ENCODE results near the gene SUMF1. TPM values are rescaled to one million over a fixed set of nuclear protein-coding genes. Genes with fewer than 3 reads are reported as not detected.

SUMF1 gene
- total RNA-seq, 6 experiments from 2014 or later = 15.9 to 32.4 (median 21.3) TPM

DNA sequence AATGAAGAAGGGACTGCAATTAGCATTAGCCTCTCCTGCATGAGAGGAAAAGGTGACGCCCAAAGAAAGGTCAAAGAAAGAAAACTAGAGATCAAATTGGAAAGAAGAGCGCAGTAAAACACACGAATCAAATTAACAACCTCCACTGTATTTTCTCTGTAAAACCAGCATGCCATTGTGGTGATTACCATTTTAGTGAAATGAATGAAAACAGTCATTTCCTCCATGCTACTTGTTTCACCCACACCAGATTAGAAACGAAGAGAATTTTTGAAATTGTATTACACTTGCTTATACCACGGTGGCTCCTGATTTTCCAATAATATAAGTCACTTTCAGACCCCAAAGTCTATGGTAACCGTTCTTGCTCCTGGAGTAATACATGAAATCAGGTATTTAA is 71.6 kb downstream of the SUMF1 start:
- 84% methylated on average over 6 of the region's 6 CpGs for WGBS (ENCODE audit: insufficient coverage, low coverage, low lambda C conversion rate, missing lambda C conversion rate)
- intact Hi-C loops (cut with DNase I) = no loop called here
- no peak for ATAC-seq
- TF ChIP-seq, protein P1, sequence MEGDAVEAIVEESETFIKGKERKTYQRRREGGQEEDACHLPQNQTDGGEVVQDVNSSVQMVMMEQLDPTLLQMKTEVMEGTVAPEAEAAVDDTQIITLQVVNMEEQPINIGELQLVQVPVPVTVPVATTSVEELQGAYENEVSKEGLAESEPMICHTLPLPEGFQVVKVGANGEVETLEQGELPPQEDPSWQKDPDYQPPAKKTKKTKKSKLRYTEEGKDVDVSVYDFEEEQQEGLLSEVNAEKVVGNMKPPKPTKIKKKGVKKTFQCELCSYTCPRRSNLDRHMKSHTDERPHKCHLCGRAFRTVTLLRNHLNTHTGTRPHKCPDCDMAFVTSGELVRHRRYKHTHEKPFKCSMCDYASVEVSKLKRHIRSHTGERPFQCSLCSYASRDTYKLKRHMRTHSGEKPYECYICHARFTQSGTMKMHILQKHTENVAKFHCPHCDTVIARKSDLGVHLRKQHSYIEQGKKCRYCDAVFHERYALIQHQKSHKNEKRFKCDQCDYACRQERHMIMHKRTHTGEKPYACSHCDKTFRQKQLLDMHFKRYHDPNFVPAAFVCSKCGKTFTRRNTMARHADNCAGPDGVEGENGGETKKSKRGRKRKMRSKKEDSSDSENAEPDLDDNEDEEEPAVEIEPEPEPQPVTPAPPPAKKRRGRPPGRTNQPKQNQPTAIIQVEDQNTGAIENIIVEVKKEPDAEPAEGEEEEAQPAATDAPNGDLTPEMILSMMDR (IDR thresholded peaks at IDR 0.05) = no peak
- TF ChIP-seq POLR2A (IDR thresholded peaks at IDR 0.05) = no peak
- no peaks in the 10 kb centered on the region for H3K4me1 ChIP-seq
- no peak for DNase-seq
- H3K27me3 ChIP-seq = no peaks in the 10 kb centered on the region
- H3K4me3 ChIP-seq = no peak overlapping the region
- no peaks in the 10 kb centered on the region for H3K36me3 ChIP-seq
- no peaks in the 10 kb centered on the region for H3K9me3 ChIP-seq
- no peak overlapping the region for H3K27ac ChIP-seq

DNA sequence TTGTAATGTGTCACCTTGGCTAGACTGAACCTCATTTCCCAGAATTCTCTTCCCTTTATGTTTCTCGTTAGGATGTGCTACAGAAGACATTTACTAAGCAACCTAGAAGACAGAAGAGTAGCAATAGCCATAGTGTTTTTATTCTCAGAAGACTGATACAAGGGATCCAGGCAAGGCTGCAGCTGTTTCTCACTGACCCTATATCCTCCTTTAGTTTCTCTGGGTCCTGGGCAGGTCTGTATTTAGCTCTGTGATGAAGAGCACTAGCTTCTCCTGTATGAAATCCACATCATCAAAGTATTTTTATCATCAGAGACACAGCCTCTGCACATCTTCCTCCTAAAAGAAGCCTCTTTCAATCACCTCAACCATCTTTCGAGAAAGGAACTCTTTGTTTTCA is 72.5 kb downstream of the SUMF1 start:
- Histone ChIP-seq H3K4me3 (no peak overlapping the region), H3K27me3 (no peaks in the 10 kb centered on the region), H3K36me3 (no peaks in the 10 kb centered on the region), H3K4me1 (no peaks in the 10 kb centered on the region), H3K9me3 (no peaks in the 10 kb centered on the region), H3K27ac (no peak overlapping the region)
- no peak for DNase-seq
- intact Hi-C loops (cut with DNase I) = no loop called here
- WGBS (ENCODE audit: insufficient coverage, low coverage, low lambda C conversion rate, missing lambda C conversion rate) = 88% methylated on average over 2 of the region's 2 CpGs
- no peak for ATAC-seq
- TF ChIP-seq, protein P1 (IDR thresholded peaks at IDR 0.05) = no peak
- no peak for TF ChIP-seq POLR2A (IDR thresholded peaks at IDR 0.05)

DNA sequence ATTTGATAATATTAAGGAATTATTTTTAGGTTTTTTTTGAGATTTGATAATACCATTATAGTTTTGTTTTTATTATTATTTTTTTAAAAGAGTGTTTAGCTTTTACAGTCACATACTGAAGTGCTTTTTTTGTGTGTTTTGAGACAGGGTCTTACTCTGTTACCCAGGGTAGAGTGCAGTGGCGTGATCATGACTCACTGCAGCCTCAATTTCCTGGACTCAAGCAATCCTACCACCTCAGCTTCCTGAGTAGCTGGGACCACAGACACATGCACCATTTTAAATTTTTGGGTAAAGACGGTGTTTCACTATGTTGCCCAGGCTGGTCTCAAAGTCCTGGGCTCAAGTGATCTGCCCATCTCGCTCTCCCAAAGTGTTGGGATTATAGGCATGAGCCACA is 73.0 kb downstream of the SUMF1 start:
- Histone ChIP-seq H3K27me3 (no peaks in the 10 kb centered on the region), H3K27ac (no peak overlapping the region), H3K36me3 (no peaks in the 10 kb centered on the region), H3K4me1 (no peaks in the 10 kb centered on the region), H3K4me3 (no peak overlapping the region), H3K9me3 (no peaks in the 10 kb centered on the region)
- intact Hi-C loops (cut with DNase I) = no loop called here
- WGBS (ENCODE audit: insufficient coverage, low coverage, low lambda C conversion rate, missing lambda C conversion rate) = 86% methylated on average over 3 of the region's 3 CpGs
- no peak for DNase-seq
- no peak for TF ChIP-seq POLR2A (IDR thresholded peaks at IDR 0.05)
- TF ChIP-seq, protein P1 (IDR thresholded peaks at IDR 0.05) = no peak
- no peak for ATAC-seq

DNA sequence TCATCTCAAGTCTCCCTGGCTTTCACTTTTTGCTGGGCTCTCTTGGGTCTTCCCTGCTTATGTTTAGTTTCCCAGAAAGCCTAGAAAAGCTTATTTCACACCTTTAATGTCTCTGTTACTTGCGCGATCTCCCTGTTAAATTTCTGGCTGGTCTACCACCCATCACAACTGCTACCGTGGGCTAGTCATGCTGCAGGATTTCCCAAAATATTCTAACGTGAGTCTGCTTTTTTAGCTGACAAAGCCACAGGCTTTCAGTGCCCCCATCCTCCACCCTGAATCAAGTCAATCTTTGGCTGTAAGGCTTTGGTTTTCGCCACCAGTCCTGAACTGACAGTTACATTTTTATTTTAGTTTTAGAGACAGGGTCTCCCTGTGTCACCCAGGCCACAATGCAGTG is 74.1 kb downstream of the SUMF1 start:
- Histone ChIP-seq H3K9me3 (no peaks in the 10 kb centered on the region), H3K27ac (no peak overlapping the region), H3K4me1 (no peaks in the 10 kb centered on the region), H3K4me3 (no peak overlapping the region), H3K36me3 (no peaks in the 10 kb centered on the region), H3K27me3 (no peaks in the 10 kb centered on the region)
- WGBS (ENCODE audit: insufficient coverage, low coverage, low lambda C conversion rate, missing lambda C conversion rate) = 92% methylated on average over 5 of the region's 5 CpGs
- TF ChIP-seq, protein P1 (IDR thresholded peaks at IDR 0.05) = no peak
- no peak for TF ChIP-seq POLR2A (IDR thresholded peaks at IDR 0.05)
- no peak for ATAC-seq
- intact Hi-C loops (cut with DNase I) = no loop called here
- no peak for DNase-seq
